AG09309 (cell line): ENCODE measurements around the gene VMAC.

Experiments
- DNase-seq: peaks from one replicate; pipeline ENCODE4 v3.0.0-alpha.2; 2010; ENCODE audit warnings: low read depth
- H3K4me3 ChIP-seq: 2 replicates; pipeline ENCODE4 v1.5.1; 2011; ENCODE audit warnings: mild to moderate bottlenecking, low read depth, low read length, moderate library complexity; ENCODE audit not compliant: control insufficient read depth
- CTCF ChIP-seq: IDR thresholded peaks from 2 replicates; pipeline ENCODE4 v1.5.1; 2011; ENCODE audit warnings: mild to moderate bottlenecking, low read depth, low read length, inconsistent platforms; ENCODE audit not compliant: insufficient read depth, control insufficient read depth; ENCODE audit errors: missing control alignments

VMAC gene

DNA sequence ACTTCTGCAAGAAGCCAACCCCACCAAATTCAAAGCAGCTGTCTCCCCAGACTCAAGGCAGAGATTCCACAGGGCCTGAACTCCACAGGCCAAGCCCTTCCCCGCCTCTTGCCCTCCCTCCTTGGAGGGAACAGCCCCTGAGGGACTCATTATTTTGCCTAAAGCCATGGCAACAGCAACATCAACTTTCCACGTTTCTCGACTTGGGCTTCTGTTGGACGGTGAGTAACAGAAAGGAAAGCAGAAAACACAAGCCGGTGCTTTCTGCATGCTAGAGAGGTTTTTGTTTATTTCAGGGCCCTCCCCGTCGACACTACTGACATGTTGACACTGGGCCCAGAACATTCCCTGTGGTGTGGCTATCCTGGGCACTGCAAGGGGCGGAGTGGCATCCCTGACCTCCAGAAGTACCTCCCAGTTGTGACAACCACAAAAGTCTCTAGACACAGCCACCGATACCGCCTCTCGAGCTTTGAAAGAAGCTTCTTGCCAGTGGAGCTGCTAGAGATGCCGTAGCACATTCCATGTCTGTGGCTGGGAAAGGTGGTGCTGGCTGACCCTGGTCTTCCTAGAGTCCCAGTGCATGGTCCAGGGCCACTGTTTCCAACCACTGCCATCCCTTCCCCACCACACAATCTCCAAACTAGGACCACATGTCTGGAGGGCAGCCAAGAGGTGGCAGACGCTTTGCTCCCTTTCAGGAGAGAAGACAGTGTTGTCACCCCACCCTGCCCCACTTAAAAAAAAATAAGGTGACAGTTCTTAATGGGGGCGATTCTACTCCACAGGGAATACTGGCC is 22.2 kb downstream of the VMAC start:
- TF ChIP-seq CTCF: no peak
- H3K4me3 ChIP-seq: no peak overlapping the region
- peak; percentile 83 for DNase-seq

GRCh38 chr19:5927441-5927821 is 22.8 kb downstream of the VMAC start:
- DNase-seq: no peak
- no peak for TF ChIP-seq CTCF
- H3K4me3 ChIP-seq: no peak overlapping the region

DNA sequence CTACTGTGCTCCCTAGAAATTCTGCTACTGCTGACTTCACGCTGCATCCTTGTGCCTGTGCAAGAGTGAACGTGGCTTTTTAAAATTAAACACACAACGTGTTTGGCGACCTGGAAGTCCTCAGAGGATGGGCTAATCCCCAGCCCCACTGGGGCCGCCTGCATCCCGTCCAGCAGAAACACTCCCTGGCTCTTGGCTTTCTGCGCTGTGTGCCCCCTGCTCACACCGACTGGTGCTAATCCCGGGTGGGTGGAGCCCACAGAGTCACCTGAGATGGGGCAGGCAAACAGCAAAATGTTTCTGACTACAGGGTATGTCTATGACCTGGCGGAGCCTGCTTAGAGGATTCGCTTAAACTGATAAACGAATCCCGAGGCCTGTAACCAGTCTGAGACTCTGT is 24.5 kb downstream of the VMAC start:
- TF ChIP-seq CTCF: no peak
- H3K4me3 ChIP-seq: no peak overlapping the region
- no peak for DNase-seq

GRCh38 chr19:5929625-5930024 is 25.0 kb downstream of the VMAC start:
- H3K4me3 ChIP-seq: no peak overlapping the region
- TF ChIP-seq CTCF: no peak
- no peak for DNase-seq

DNA sequence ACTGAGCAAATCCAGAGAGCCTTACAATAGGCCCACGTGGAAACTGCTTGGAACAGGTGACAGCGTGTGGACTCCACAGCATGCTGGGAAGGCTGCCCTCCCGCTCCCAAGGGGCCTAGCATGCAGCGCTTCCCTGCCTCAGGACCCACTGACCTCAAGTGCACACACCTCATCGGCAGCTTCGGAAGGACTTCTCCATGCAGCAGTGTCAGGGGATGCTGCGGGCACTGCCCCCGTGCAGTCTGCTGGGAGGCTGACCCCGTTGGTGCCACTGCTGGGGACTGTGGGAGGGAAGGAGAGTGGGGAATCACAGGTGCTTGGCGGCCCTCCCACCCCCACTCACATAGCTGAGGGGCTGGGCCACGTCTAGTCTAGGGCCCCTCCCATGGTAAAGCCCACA is 26.6 kb downstream of the VMAC start:
- DNase-seq: no peak
- H3K4me3 ChIP-seq: no peak overlapping the region
- no peak for TF ChIP-seq CTCF

DNA sequence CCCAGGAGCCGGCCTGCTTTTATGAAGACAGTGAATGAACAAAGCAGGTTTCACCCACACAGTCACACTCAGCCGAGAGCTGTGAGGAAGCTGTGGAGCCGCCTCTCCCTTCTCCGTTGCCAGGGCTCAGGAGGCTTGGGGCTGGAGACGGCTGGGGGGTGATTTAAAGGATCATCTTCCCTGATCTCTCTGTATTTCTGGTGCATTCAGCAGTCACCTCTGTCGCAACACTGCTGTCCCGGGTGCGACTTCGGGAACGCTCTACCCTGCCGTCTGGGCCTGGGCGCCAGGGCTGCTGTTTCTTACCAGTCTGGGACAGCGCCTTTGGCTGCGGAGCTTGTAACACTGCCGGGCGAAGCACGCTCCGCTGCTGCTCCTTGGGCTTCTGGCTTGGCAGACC is 27.5 kb downstream of the VMAC start:
- no peak for TF ChIP-seq CTCF
- H3K4me3 ChIP-seq: no peak overlapping the region
- no peak for DNase-seq
